Measurements from ENCODE around the gene CACNB4. TPM values are rescaled to one million over a fixed set of nuclear protein-coding genes. Genes with fewer than 3 reads are reported as not detected.

CACNB4 gene
- total and polyA plus RNA-seq, 2 of the 4 experiments (the other 2 are of a cell fraction) = 0.12 to 0.36 TPM

- H3K9me3 ChIP-seq (ENCODE audit: control insufficient read depth, insufficient read depth, low read length) = no peaks in the 10 kb centered on the region
- H3K18ac ChIP-seq (ENCODE audit: low read depth, low read length) = no peak overlapping the region
- no peak overlapping the region for H3K14ac ChIP-seq (replicated peaks; ENCODE audit: low read depth, low read length)
- no peak overlapping the region for H2AK9ac ChIP-seq (replicated peaks; ENCODE audit: low read depth, low read length, poor library complexity)
- intact Hi-C loops (cut with micrococcal nuclease) = no loop called here
- no peak for TF ChIP-seq BHLHE40 (IDR thresholded peaks at IDR 0.05; ENCODE audit: low read depth, low read length)
- TF ChIP-seq MAZ (IDR thresholded peaks at IDR 0.05; ENCODE audit: borderline replicate concordance, low read depth, low read length) = no peak
- TF ChIP-seq CEBPB (IDR thresholded peaks at IDR 0.05; ENCODE audit: low read depth, low read length) = peak; percentile 26; the same call in 1 of the 2 replicates
- peaks cover 51% of the 10 kb centered on the region for H3K27me3 ChIP-seq (ENCODE audit: control insufficient read depth, insufficient read depth, low read length)
- H2AK5ac ChIP-seq (ENCODE audit: low read depth, low read length) = no peak overlapping the region
- ChIA-PET POLR2A (ENCODE audit: unreplicated experiment) (no interaction called here), CTCF (no interaction called here)
- peak overlapping the region; percentile 90 for H3K4me2 ChIP-seq (ENCODE audit: low read depth, low read length)
- peak overlapping the region; percentile 24 for H3K4me3 ChIP-seq (ENCODE audit: insufficient read depth, low read depth, low read length)
- no peak overlapping the region for H2BK15ac ChIP-seq (ENCODE audit: low read depth, low read length)
- H4K91ac ChIP-seq (ENCODE audit: insufficient read depth, low read depth, low read length) = no peak overlapping the region
- no peaks in the 10 kb centered on the region for H3K9me1 ChIP-seq (ENCODE audit: insufficient read depth, low read length)
- no peak overlapping the region for H2BK5ac ChIP-seq (ENCODE audit: low read depth, low read length, poor library complexity, severe bottlenecking)
- WGBS, 2 experiments (ENCODE audit: extremely low coverage in 2 of 2, insufficient read length in 1 of 2) = 17% methylated on average over 6 of the region's 13 CpGs; no CpG with 5 or more reads in 1 of the 2 experiments
- peak overlapping the region; percentile 19 for H2AFZ ChIP-seq (replicated peaks; ENCODE audit: low read length, poor library complexity)
- H4K20me1 ChIP-seq (ENCODE audit: insufficient read depth, low read length) = no peaks in the 10 kb centered on the region
- no peaks in the 10 kb centered on the region for H3K36me3 ChIP-seq (ENCODE audit: control insufficient read depth, insufficient read depth, low read length)
- H3K4me1 ChIP-seq (ENCODE audit: control insufficient read depth, insufficient read depth, low read length) = peaks cover 3% of the 10 kb centered on the region; the same call in 1 of the 2 replicates
- no peak overlapping the region for H3K27ac ChIP-seq (ENCODE audit: insufficient read depth, low read length)
- DNase-seq (peak; percentile 19), ATAC-seq (ENCODE audit: low read depth) (peak; percentile 64)
- H3K56ac ChIP-seq (ENCODE audit: extremely low read depth, insufficient read depth, low read length) = no peak overlapping the region
- no peak overlapping the region for H4K8ac ChIP-seq (ENCODE audit: low read depth in 2 of 2, low read length in 2 of 2)
- in situ Hi-C loops (cut with MboI; ENCODE audit: low sequenced_read_pairs) = no loop called here
- H3K4ac ChIP-seq (ENCODE audit: low read depth, low read length) = no peak overlapping the region
- H3K79me1 ChIP-seq (ENCODE audit: low read depth in 1 of 2, low read length in 2 of 2) = no peaks in the 10 kb centered on the region
- dilution Hi-C loops (cut with HindIII; ENCODE audit: low sequenced_read_pairs, unreplicated experiment) = no loop called here
- H2BK20ac ChIP-seq (ENCODE audit: low read depth, low read length) = no peak overlapping the region
- H2BK120ac ChIP-seq (ENCODE audit: low read depth, low read length) = no peak overlapping the region
- H3K9ac ChIP-seq (ENCODE audit: low read depth, low read length) = no peak overlapping the region
- BruUV-seq (replicated peaks) = no TSS peak
- H4K5ac ChIP-seq (ENCODE audit: low read depth, low read length) = no peak overlapping the region
- no peak overlapping the region for H3K23ac ChIP-seq (ENCODE audit: low read depth, low read length)
These were observed 1.5 kb downstream of the CACNB4 start for GRCh38 chr2:152097290-152097800.
